ENCODE data around the gene ALMS1.

- TF ChIP-seq CTCF (optimal IDR thresholded peaks at IDR 0.05 in 1 of 3, IDR thresholded peaks at IDR 0.05 in 1 of 3, conservative IDR thresholded peaks at IDR 0.05 in 1 of 3; ENCODE audit: extremely low read depth in 1 of 3, insufficient read depth in 2 of 3, low read length in 3 of 3): no peak
- TF ChIP-seq EZH2 (IDR thresholded peaks at IDR 0.05; ENCODE audit: low read length): no peak
These were observed 72.3 kb downstream of the ALMS1 start for GRCh38 chr2:73457982-73458381.

Data from keratinocyte (primary cell).